ENCODE results near the gene CNN2. TPM values are rescaled to one million over a fixed set of nuclear protein-coding genes. Genes with fewer than 3 reads are reported as not detected.
A peak's percentile ranks its signal among the peaks of the same experiment; 100 is the strongest.

CNN2 gene
- total and polyA plus RNA-seq, 2 of the 8 experiments (the other 6 are each of a cell fraction or from before 2014, with no cell fraction given) = 189 to 551 TPM

- Histone ChIP-seq H4K5ac (ENCODE audit: insufficient read length, low read depth, low read length) (no peak overlapping the region), H3K56ac (replicated peaks; ENCODE audit: insufficient read length, low read depth, low read length) (no peak overlapping the region), H3K4ac (replicated peaks; ENCODE audit: insufficient read length, low read depth, low read length) (no peak overlapping the region), H2BK20ac (ENCODE audit: low read length) (no peak overlapping the region), H4K91ac (replicated peaks; ENCODE audit: insufficient read length, low read length) (no peak overlapping the region), H3K9me3 (ENCODE audit: insufficient read depth in 2 of 2, low read depth in 1 of 2, low read length in 1 of 2) (no peaks in the 10 kb centered on the region), H3K23me2 (ENCODE audit: low read depth, low read length) (no peaks in the 10 kb centered on the region), H4K8ac (ENCODE audit: extremely low read depth, insufficient read depth, low read length) (0 out of 2 replicates have a peak overlapping the region, but pooled peaks have one; percentile 51), H2BK120ac (replicated peaks; ENCODE audit: low read depth, low read length) (no peak overlapping the region), H2AK5ac (ENCODE audit: low read depth, low read length) (no peak overlapping the region), H3K14ac (ENCODE audit: insufficient read length) (no peak overlapping the region), H4K20me1 (replicated peaks in 1 of 2; ENCODE audit: control insufficient read depth in 1 of 2, insufficient read depth in 2 of 2, low read length in 2 of 2) (peaks cover 0 to 11% of the 10 kb centered on the region in 2 experiments), H3K79me2 (ENCODE audit: control insufficient read depth in 1 of 2, insufficient read depth in 2 of 2, low read length in 2 of 2) (peaks cover 0 to 5% of the 10 kb centered on the region in 2 experiments; a peak in 1 of 4 replicates), H3K27me3 (replicated peaks in 1 of 4; ENCODE audit: control insufficient read depth in 3 of 4, extremely low read depth in 1 of 4, insufficient read depth in 3 of 4, low read length in 3 of 4) (no peaks in the 10 kb centered on the region), H2AFZ (ENCODE audit: low read length) (no peak overlapping the region), H3K4me1 (replicated peaks in 1 of 4; ENCODE audit: control insufficient read depth in 3 of 4, insufficient read depth in 4 of 4, low read length in 3 of 4) (no peaks in the 10 kb centered on the region), H3K4me2 (ENCODE audit: insufficient read depth in 1 of 2, low read depth in 2 of 2, low read length in 2 of 2) (no peak overlapping the region), H3K36me3 (ENCODE audit: control insufficient read depth in 2 of 4, insufficient read depth in 4 of 4, low read length in 3 of 4) (peaks cover 8 to 47% (median 11%) of the 10 kb centered on the region in 4 experiments; a peak in 6 of 8 replicates), H2BK5ac (ENCODE audit: low read depth, low read length) (no peak overlapping the region; the same call in 1 of the 2 replicates), H2BK12ac (ENCODE audit: low read depth, low read length) (no peak overlapping the region), H3K27ac (ENCODE audit: low read depth, low read length) (no peak overlapping the region), H2BK15ac (ENCODE audit: low read length) (no peak overlapping the region), H3K9ac (replicated peaks in 1 of 4; ENCODE audit: extremely low read depth in 1 of 4, low read depth in 3 of 4, low read length in 3 of 4) (no peak overlapping the region), H3K79me1 (ENCODE audit: low read depth, low read length) (no peaks in the 10 kb centered on the region), H3K4me3 (ENCODE audit: extremely low read depth in 1 of 4, insufficient read depth in 2 of 4, low read depth in 3 of 4, low read length in 4 of 4) (no peak overlapping the region), H3K18ac (ENCODE audit: extremely low read depth, low read length) (no peak overlapping the region), H3K23ac (ENCODE audit: insufficient read length) (no peak overlapping the region)
- DNase-seq (ENCODE audit: low read depth in 1 of 2, low spot score in 2 of 2) (no peak), FAIRE-seq (no peak)
- 95% methylated on average over 22 of the region's 45 CpGs; no CpG with 5 or more reads in 1 of the 2 experiments for WGBS, 2 experiments (ENCODE audit: extremely low coverage in 1 of 2, insufficient coverage in 1 of 2, insufficient read length in 1 of 2, insufficient replicate concordance in 2 of 2, low coverage in 1 of 2, low lambda C conversion rate in 2 of 2, missing lambda C conversion rate in 1 of 2)
- TF ChIP-seq SAP30 (IDR thresholded peaks at IDR 0.05; ENCODE audit: insufficient read depth, insufficient replicate concordance, low read length) (no peak), CBX5 (IDR thresholded peaks at IDR 0.05; ENCODE audit: low read depth, low read length) (no peak), CBX8 (IDR thresholded peaks at IDR 0.05; ENCODE audit: borderline replicate concordance, low read depth, low read length) (no peak), TAF7 (optimal IDR thresholded peaks at IDR 0.05; ENCODE audit: borderline replicate concordance, low read depth, low read length) (no peak), KDM4A (IDR thresholded peaks at IDR 0.05; ENCODE audit: low read depth, low read length, severe bottlenecking) (no peak), RXRA (IDR thresholded peaks at IDR 0.05; ENCODE audit: insufficient read depth, low read depth, low read length) (no peak), KDM5A (IDR thresholded peaks at IDR 0.05; ENCODE audit: low read length) (no peak)
- TF ChIP-seq, protein P1, sequence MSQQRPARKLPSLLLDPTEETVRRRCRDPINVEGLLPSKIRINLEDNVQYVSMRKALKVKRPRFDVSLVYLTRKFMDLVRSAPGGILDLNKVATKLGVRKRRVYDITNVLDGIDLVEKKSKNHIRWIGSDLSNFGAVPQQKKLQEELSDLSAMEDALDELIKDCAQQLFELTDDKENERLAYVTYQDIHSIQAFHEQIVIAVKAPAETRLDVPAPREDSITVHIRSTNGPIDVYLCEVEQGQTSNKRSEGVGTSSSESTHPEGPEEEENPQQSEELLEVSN (IDR thresholded peaks at IDR 0.05) = no peak
- CTCF ChIA-PET (ENCODE audit: partially characterized antibody) = no interaction called here
- POLR2A ChIA-PET (ENCODE audit: partially characterized antibody) = interaction anchor here (1.2 to 7.7 kb wide), 5 partner anchors 13 to 213 kb away, joined by 4 to 81 read pairs (median 8); partner anchors contain the start of genes ABCA7 and CNN2
These were observed 18.0 kb upstream of the CNN2 start for GRCh38 chr19:1008268-1009040.

Data from H1 (cell line).